K562 (cell line): Measurements from ENCODE around the gene C1orf146. TPM values are rescaled to one million over a fixed set of nuclear protein-coding genes. Genes with fewer than 3 reads are reported as not detected.

Source experiments
- ATAC-seq: fragments of 200-7000 bp; cut with Tn5 transposase; 3 replicates; pipeline ENCODE4 v1.9.1; 2020; ENCODE audit warnings: moderate library complexity
- BruUV-seq: library from RNA; stranded (reverse); fragments of 400-500 nt; replicated peaks from 2 replicates; lab custom pipeline; 2021; lab: Mats Ljungman, UMichigan
- CTCF ChIA-PET: fragments of 300-600 bp; formaldehyde crosslinking; extraction: SDS; loops from one replicate; lab custom pipeline; 2021; ENCODE audit warnings: low intra/inter-chr PET ratio; lab: Yijun Ruan, JAX
- POLR2A ChIA-PET: fragments of 300-600, 350-650 bp; sonication (Branson Sonifier 250); formaldehyde crosslinking; extraction: SDS; loops from one replicate; lab custom pipeline; 2021; ENCODE audit warnings: antibody characterized with exemption, inconsistent platforms; lab: Yijun Ruan, JAX
- DNase-seq, 4 experiments: peaks; one replicate each; pipeline versions ENCODE4 v3.0.0 to v3.0.0-alpha.2; 2011 to 2018; ENCODE audit warnings: low spot score in 3 of 4, mixed read lengths in 3 of 4; ENCODE audit errors: extremely low read depth in 1 of 4
- FAIRE-seq: peaks from 2 replicates; lab custom pipeline; 2011; peaks lifted over from hg19 to GRCh38; lab: Jason Lieb, UNC
- H2AFZ ChIP-seq: 2 replicates; pipeline ENCODE4 v1.6.0; 2011; ENCODE audit warnings: low read depth, low read length, control low read depth, inconsistent platforms
- H3K27ac ChIP-seq: fragments of 200-600 bp; 3 replicates; pipeline ENCODE4 v1.8.0; 2011; ENCODE audit warnings: low read depth, mild to moderate bottlenecking, control low read depth, inconsistent platforms, low read length, moderate library complexity, mixed read lengths; ENCODE audit errors: extremely low read depth
- H3K27me3 ChIP-seq, 2 experiments: fragments of 300-600 bp in 1 of 2; 2 replicates in 1 of 2; 3 replicates in 1 of 2; pipeline versions ENCODE4 v1.6.0 to v1.8.0; 2011; ENCODE audit warnings: inconsistent platforms in 2 of 2, low read length in 2 of 2, mild to moderate bottlenecking in 1 of 2, mixed read lengths in 1 of 2, moderate library complexity in 1 of 2; ENCODE audit not compliant: control insufficient read depth in 2 of 2, insufficient read depth in 2 of 2
- H3K36me3 ChIP-seq: fragments of 300-600 bp; 3 replicates; pipeline ENCODE4 v1.8.0; 2011; ENCODE audit warnings: mild to moderate bottlenecking, low read length, inconsistent platforms; ENCODE audit not compliant: control insufficient read depth, insufficient read depth
- H3K4me1 ChIP-seq, 2 experiments: fragments of 200-600 bp in 1 of 2; replicated peaks in 1 of 2; 2 replicates in 1 of 2; 3 replicates in 1 of 2; pipeline versions ENCODE4 v1.5.1 to v1.8.0; 2011; ENCODE audit warnings: inconsistent platforms in 2 of 2, low read length in 2 of 2, mild to moderate bottlenecking in 1 of 2, mixed read lengths in 1 of 2, moderate library complexity in 1 of 2; ENCODE audit not compliant: control insufficient read depth in 2 of 2, insufficient read depth in 2 of 2
- H3K4me2 ChIP-seq: 2 replicates; pipeline ENCODE4 v1.6.1; 2011; ENCODE audit warnings: low read length, control low read depth, inconsistent platforms, mixed read lengths; ENCODE audit not compliant: insufficient read depth
- H3K4me3 ChIP-seq: fragments of 200-600 bp; sonication (generic), shearing (Covaris generic); 2 replicates; pipeline ENCODE4 v1.5.1; 2016; ENCODE audit warnings: control low read depth, inconsistent platforms
- H3K79me2 ChIP-seq: fragments of 200-600 bp; 3 replicates; pipeline ENCODE4 v1.8.0; 2011; ENCODE audit warnings: low read length, inconsistent platforms; ENCODE audit not compliant: control insufficient read depth, insufficient read depth
- H3K9ac ChIP-seq, 2 experiments: 2 replicates each; pipeline versions ENCODE4 v1.6.0 to v1.6.1; 2011; ENCODE audit warnings: low read depth in 2 of 2, low read length in 2 of 2, control low read depth in 1 of 2, inconsistent platforms in 1 of 2, mild to moderate bottlenecking in 1 of 2, mixed read lengths in 1 of 2; ENCODE audit not compliant: insufficient read depth in 1 of 2
- H3K9me1 ChIP-seq: one replicate; pipeline ENCODE4 v1.6.0; 2011; ENCODE audit warnings: inconsistent platforms, mild to moderate bottlenecking, low read length, moderate library complexity; ENCODE audit not compliant: control insufficient read depth, insufficient read depth
- H3K9me3 ChIP-seq: replicated peaks from 2 replicates; pipeline ENCODE4 v1.5.1; 2011; ENCODE audit warnings: low read depth, low read length, inconsistent platforms; ENCODE audit not compliant: control insufficient read depth, insufficient read depth
- H4K20me1 ChIP-seq: replicated peaks from 2 replicates; pipeline ENCODE4 v1.6.1; 2011; ENCODE audit warnings: low read length, inconsistent platforms, mixed read lengths; ENCODE audit not compliant: control insufficient read depth, insufficient read depth
- HDAC8 ChIP-seq: fragments of 450-650 bp; IDR thresholded peaks from 2 replicates; pipeline ENCODE4 v1.6.1; 2016; ENCODE audit warnings: mild to moderate bottlenecking, missing genetic modification characterization, moderate library complexity, missing compliant biosample characterization
- HOMEZ ChIP-seq: fragments of 250-450 bp; sonication (Bioruptor Pico); IDR thresholded peaks from 2 replicates; pipeline ENCODE4 v1.4.0; 2020; ENCODE audit warnings: mild to moderate bottlenecking, moderate library complexity
- IRF2 ChIP-seq: sonication (generic); formaldehyde crosslinking; IDR thresholded peaks from 2 replicates; pipeline ENCODE4 v1.8.1; 2022; ENCODE audit warnings: mild to moderate bottlenecking, missing genetic modification reagents
- SAFB ChIP-seq: fragments of 200-400 bp; formaldehyde crosslinking; IDR thresholded peaks from 2 replicates; pipeline ENCODE4 v1.6.1; 2017; ENCODE audit warnings: low read depth, low read length, borderline replicate concordance
- SLC30A9 ChIP-seq: fragments of 250-450 bp; sonication (Bioruptor Pico); IDR thresholded peaks from 2 replicates; pipeline ENCODE4 v1.8.0; 2022; ENCODE audit warnings: mild to moderate bottlenecking, moderate library complexity
- WGBS: fragments of 100-300 bp; shearing (Covaris generic); methylation state at CpG from one replicate; pipeline ENCODE4 v1.1.6; 2016; ENCODE audit warnings: low coverage, mixed read lengths; ENCODE audit not compliant: insufficient coverage; ENCODE audit errors: missing lambda C conversion rate; 5-methylcytosine and 5-hydroxymethylcytosine counted together
- in situ Hi-C: fragments of 300-500 bp; cut with MboI; formaldehyde crosslinking; loops from 4 replicates; pipeline ENCODE4 v1.15.0; 2018; ENCODE audit warnings: inconsistent platforms, mixed read lengths
- intact Hi-C: fragments of 100-400 bp; cut with micrococcal nuclease; formaldehyde crosslinking; loops from 2 replicates; pipeline ENCODE4 v1.14.2; 2022
- polyA plus RNA-seq, 8 experiments: library from polyadenylated mRNA; depleted of rRNA in 4 of 8; stranded (reverse) in 5 of 8; unstranded in 3 of 8; fragments of >200 nt; fragmentation: Nextera tagmentation in 2 of 8; fragmentation: Illumina TruSeq in 1 of 8; extraction: Ambion mirVana in 2 of 8; extraction: Trizol in 1 of 8; gene quantifications; 2 replicates each; pipeline versions ENCODE4 v1.2.1 to v1.2.3, GENCODE V29; 2011 to 2014; ENCODE audit warnings: inconsistent platforms in 1 of 8, missing spikeins in 1 of 8
- total RNA-seq, 7 experiments: library from RNA; depleted of rRNA in 6 of 7; stranded (reverse); fragments of >200 nt in 6 of 7; fragmentation: Illumina TruSeq in 2 of 7; extraction: Trizol in 2 of 7; gene quantifications; 2 replicates each; pipeline versions ENCODE4 v1.2.1 to v1.2.3, GENCODE V29; 2011 to 2021; ENCODE audit warnings: low replicate concordance in 1 of 7

Gene C1orf146
- total and polyA plus RNA-seq, 9 of the 15 experiments (the other 6 are each of a cell fraction or from before 2014, with no cell fraction given), result 0.10 TPM; not detected in 8

- Histone ChIP-seq H3K4me1 (no peaks in the 10 kb centered on the region), H4K20me1 (no peaks in the 10 kb centered on the region), H2AFZ (no peak overlapping the region), H3K4me3 (no peak overlapping the region), H3K27me3 (no peaks in the 10 kb centered on the region; a peak in 1 of 5 replicates), H3K9me1 (no peaks in the 10 kb centered on the region), H3K4me2 (no peak overlapping the region), H3K9me3 (no peaks in the 10 kb centered on the region), H3K9ac (no peak overlapping the region), H3K27ac (no peak overlapping the region), H3K36me3 (no peaks in the 10 kb centered on the region), H3K79me2 (no peaks in the 10 kb centered on the region)
- no peak for DNase-seq
- FAIRE-seq, result no peak
- intact Hi-C loops, result no loop called here
- BruUV-seq, result no TSS peak
- TF ChIP-seq HDAC8 (tag) (no peak), SLC30A9 (CRISPR knock-in tag) (no peak), SAFB (no peak), HOMEZ (CRISPR knock-in tag) (no peak), IRF2 (CRISPR knock-in tag) (no peak)
- CTCF ChIA-PET, result no interaction called here
- 16% methylated on average over 2 of the region's 2 CpGs for WGBS
- in situ Hi-C loops, result no loop called here
- ATAC-seq, result no peak
- POLR2A ChIA-PET, result interaction anchor here (1.0 kb wide), 1 partner anchor 135 kb away, joined by 3 read pairs; no protein-coding TSS in a partner anchor
Measured at GRCh38 chr1:92211166-92211565, 6.5 kb upstream of the C1orf146 start.
